ENCODE results near the gene TMEM106C.

- TF ChIP-seq CREB1 (IDR thresholded peaks at IDR 0.05; ENCODE audit: low read depth): no peak
- no peak for TF ChIP-seq YY1 (IDR thresholded peaks at IDR 0.05; ENCODE audit: low read depth)
- TF ChIP-seq NFIC (IDR thresholded peaks at IDR 0.05): no peak
- TF ChIP-seq EP300 (IDR thresholded peaks at IDR 0.05; ENCODE audit: borderline replicate concordance): no peak
- TF ChIP-seq, protein P1, sequence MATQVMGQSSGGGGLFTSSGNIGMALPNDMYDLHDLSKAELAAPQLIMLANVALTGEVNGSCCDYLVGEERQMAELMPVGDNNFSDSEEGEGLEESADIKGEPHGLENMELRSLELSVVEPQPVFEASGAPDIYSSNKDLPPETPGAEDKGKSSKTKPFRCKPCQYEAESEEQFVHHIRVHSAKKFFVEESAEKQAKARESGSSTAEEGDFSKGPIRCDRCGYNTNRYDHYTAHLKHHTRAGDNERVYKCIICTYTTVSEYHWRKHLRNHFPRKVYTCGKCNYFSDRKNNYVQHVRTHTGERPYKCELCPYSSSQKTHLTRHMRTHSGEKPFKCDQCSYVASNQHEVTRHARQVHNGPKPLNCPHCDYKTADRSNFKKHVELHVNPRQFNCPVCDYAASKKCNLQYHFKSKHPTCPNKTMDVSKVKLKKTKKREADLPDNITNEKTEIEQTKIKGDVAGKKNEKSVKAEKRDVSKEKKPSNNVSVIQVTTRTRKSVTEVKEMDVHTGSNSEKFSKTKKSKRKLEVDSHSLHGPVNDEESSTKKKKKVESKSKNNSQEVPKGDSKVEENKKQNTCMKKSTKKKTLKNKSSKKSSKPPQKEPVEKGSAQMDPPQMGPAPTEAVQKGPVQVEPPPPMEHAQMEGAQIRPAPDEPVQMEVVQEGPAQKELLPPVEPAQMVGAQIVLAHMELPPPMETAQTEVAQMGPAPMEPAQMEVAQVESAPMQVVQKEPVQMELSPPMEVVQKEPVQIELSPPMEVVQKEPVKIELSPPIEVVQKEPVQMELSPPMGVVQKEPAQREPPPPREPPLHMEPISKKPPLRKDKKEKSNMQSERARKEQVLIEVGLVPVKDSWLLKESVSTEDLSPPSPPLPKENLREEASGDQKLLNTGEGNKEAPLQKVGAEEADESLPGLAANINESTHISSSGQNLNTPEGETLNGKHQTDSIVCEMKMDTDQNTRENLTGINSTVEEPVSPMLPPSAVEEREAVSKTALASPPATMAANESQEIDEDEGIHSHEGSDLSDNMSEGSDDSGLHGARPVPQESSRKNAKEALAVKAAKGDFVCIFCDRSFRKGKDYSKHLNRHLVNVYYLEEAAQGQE (IDR thresholded peaks at IDR 0.05; ENCODE audit: low read depth): no peak
- TF ChIP-seq TAF1 (IDR thresholded peaks at IDR 0.05; ENCODE audit: low read depth): no peak
Observed at GRCh38 chr12:48003226-48004052, 40.0 kb downstream of the TMEM106C start.

All from Ishikawa (cell line).